SK-MEL-5 (cell line): Measurements from ENCODE around the gene SRGAP1. TPM values are rescaled to one million over a fixed set of nuclear protein-coding genes. Genes with fewer than 3 reads are reported as not detected.

Experiments used
- DNase-seq: peaks from one replicate; pipeline ENCODE4 v3.0.0-alpha.2; 2016; ENCODE audit warnings: low read depth, low spot score
- in situ Hi-C: cut with HindIII; loops from 2 replicates; pipeline ENCODE4 v1.10.0; 2016; ENCODE audit warnings: low sequenced_read_pairs, high pct_unique_total_duplicates, low pct_unique_long_range_greater_than_20kb
- polyA plus RNA-seq, 2 experiments: library from polyadenylated mRNA; depleted of rRNA; stranded (reverse); fragments of >200 nt; gene quantifications; 2 replicates each; pipeline ENCODE4 v1.2.3, GENCODE V29; 2015
- total RNA-seq: library from RNA; depleted of rRNA; stranded (reverse); fragments of >200 nt; shearing (Covaris generic); gene quantifications from 2 replicates; pipeline ENCODE4 v1.2.3, GENCODE V29; 2014; rRNA removed

The SRGAP1 gene
- 20.7 and 25.7 TPM in 2 replicates for total RNA-seq
- polyA plus RNA-seq (2015; cell fraction: cytosol; rRNA removed): 9.8 and 12.4 TPM in 2 replicates
- polyA plus RNA-seq (2015; cell fraction: nucleus; rRNA removed): 8.0 and 10.4 TPM in 2 replicates

- peak; percentile 73 for DNase-seq
- in situ Hi-C loops: no loop called here
These were observed at the start of gene SRGAP1 for GRCh38 chr12:63844391-63845341. TSS of gene SRGAP1 (plus strand) at chr12:63844700. CDS start at chr12:63844817, 117 bp downstream.

DNA sequence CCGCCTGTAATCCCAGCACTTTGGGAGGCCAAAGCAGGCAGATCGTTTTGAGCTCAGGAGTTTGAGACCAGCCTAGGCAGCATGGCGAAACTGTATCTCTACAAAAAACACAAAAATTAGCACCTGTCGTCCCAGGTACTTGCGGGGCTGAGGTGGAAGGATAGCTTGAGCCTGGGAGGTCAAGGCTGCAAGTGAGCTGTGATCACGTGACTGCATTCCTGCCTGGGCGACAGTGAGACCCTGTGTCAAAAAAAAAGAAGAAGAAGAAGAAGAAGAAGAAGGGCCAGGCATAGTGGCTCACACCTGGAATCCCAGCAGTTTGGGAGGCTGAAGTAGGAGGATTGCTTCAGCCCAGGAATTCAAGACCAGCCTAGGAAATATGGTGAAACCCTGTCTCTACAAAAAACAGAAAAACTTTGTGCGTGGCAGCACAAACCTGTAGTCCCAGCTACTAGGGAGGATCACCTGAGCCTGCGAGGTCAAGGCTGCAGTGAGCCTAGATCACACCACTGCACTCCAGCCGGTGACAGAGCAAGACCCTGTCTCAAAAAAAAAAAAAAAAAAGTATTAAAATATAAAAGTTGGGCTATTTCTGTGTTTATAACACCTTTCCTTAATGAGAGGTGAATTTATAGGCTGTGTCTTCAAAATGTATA is 49.3 kb upstream of the SRGAP1 start:
- in situ Hi-C loops: no loop called here
- no peak for DNase-seq

DNA sequence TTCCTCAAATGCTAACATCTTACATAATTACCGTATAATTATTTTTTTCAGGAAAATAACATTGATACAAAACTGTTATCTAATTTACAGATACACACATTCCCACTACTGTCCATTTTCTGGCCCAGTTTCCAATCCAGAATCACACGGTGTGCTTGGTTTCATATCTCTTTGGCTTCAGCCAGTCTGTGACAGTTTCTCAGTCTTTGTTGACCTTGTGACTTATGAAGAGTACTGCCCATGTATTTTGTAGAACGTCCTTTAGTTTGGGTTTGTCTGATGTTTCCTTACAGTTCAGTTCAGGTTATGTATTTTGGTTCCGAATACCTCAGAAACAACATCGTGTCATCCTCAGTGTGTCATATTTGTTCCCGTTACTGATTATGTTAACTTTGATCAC is 48.6 kb upstream of the SRGAP1 start:
- in situ Hi-C loops: no loop called here
- no peak for DNase-seq

DNA sequence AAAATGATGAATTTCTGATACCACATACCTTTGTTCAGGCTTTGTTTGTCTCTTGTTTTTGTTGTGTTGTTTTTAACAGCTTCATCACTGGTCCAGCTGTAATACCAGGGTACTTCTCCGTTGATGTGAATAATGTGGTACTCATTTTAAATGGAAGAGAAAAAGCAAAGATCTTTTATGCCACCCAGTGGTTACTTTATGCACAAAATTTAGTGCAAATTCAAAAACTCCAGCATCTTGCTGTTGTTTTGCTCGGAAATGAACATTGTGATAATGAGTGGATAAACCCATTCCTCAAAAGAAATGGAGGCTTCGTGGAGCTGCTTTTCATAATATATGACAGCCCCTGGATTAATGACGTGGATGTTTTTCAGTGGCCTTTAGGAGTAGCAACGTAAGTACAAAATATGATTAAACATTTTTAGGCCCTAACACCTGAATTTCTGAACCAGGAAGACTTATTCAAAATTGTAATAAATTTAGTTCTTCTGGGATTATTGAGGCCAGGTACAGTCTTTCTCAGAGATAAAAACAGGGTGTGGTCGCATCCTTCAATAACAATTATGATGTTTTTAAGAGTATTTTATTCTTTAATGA is 42.4 kb upstream of the SRGAP1 start:
- DNase-seq: peak; percentile 68
- in situ Hi-C loops: loop anchor here (25.0 kb wide), 2 partner anchors 390 to 460 kb away; no protein-coding TSS in a partner anchor

GRCh38 chr12:63804746-63805145 is 39.8 kb upstream of the SRGAP1 start:
- no peak for DNase-seq
- in situ Hi-C loops: loop anchor here (25.0 kb wide), 2 partner anchors 392 to 458 kb away; no protein-coding TSS in a partner anchor

DNA sequence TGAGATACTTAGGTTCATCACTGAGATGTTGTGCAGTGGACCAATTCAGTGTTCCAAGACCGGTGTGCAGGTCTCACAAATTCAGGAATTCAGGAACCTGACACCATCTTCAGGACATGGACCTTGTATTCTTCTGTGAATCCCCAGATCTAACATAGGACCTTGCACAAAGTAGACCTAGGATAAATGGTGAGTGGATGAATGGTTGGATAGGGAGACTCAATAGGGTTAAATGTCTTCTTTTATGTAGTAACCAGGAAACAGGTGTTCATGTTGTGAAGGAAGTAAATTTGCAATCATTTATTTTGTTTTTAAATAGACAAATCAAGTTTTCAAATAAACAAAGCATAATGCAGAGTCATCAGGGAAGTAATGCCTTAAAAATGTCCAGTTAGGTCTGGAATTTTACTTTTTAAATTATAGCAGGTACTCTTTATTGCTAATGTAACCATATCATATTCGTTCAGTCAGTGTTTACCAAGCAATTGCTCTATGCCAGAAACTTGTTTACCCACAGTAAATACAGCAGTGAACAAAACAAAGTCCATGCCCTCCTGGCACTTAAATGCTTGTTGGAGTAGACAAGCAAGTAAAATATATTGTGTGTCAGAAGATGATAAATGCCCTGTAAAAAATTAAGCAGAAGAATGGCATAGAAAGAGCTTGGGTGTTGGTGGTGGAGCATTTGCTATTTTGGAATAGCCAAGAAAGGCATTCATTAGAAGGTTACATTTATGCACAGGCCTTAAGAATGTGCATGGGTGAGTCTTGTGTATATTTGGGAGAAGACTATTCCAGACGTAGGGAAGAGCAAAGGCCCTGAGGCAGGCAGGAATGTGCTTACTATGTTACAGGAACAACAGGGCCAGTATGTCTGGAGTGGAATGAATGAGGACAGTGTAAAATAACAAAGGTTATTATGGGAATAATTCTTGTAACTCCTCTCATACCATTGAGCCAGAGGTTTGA is 38.5 kb upstream of the SRGAP1 start:
- peak; percentile 54 for DNase-seq
- in situ Hi-C loops: loop anchor here (25.0 kb wide), 2 partner anchors 394 to 456 kb away; no protein-coding TSS in a partner anchor

DNA sequence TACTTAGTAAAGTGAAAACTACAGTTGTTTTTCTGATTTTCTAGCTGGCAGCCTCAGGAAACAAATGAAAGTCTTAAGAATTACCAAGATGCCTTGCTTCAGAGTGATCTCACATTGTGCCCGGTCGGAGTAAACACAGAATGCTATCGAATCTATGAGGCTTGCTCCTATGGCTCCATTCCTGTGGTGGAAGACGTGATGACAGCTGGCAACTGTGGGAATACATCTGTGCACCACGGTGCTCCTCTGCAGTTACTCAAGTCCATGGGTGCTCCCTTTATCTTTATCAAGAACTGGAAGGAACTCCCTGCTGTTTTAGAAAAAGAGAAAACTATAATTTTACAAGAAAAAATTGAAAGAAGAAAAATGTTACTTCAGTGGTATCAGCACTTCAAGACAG is 35.9 kb upstream of the SRGAP1 start:
- no peak for DNase-seq
- in situ Hi-C loops: loop anchor here (25.0 kb wide), 2 partner anchors 396 to 454 kb away; no protein-coding TSS in a partner anchor

DNA sequence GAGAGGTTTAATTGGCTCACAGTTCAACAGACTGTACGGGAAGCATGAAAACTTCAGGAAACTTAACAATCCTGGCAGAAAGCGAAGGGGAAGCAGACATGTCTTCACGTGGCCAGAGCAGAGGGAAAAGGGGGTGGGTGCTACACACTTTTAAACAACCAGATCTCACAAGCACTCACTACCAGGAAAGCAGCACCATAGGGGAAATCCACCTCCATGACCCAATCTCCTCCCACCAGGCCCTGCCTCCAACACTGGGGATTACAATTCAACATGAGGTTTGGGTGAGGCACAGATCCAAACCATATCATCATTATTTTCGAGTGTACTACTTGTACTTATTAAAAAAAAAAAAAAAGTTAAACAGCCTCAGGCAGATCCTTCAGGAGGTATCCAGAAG is 34.9 kb upstream of the SRGAP1 start:
- no peak for DNase-seq
- in situ Hi-C loops: loop anchor here (25.0 kb wide), 2 partner anchors 397 to 453 kb away; no protein-coding TSS in a partner anchor

- DNase-seq: no peak
- in situ Hi-C loops: loop anchor here (25.0 kb wide), 2 partner anchors 399 to 451 kb away; no protein-coding TSS in a partner anchor
These were observed 33.2 kb upstream of the SRGAP1 start for GRCh38 chr12:63811334-63811733.

GRCh38 chr12:63811755-63812154 is 32.7 kb upstream of the SRGAP1 start:
- no peak for DNase-seq
- in situ Hi-C loops: loop anchor here (25.0 kb wide), 2 partner anchors 399 to 451 kb away; no protein-coding TSS in a partner anchor

GRCh38 chr12:63814146-63814772 is 30.2 kb upstream of the SRGAP1 start:
- in situ Hi-C loops: loop anchor here (25.0 kb wide), 2 partner anchors 402 to 448 kb away; no protein-coding TSS in a partner anchor
- no peak for DNase-seq

- in situ Hi-C loops: loop anchor here (25.0 kb wide), 2 partner anchors 403 to 447 kb away; no protein-coding TSS in a partner anchor
- DNase-seq: no peak
These were observed 29.0 kb upstream of the SRGAP1 start for GRCh38 chr12:63815482-63815852.

DNA sequence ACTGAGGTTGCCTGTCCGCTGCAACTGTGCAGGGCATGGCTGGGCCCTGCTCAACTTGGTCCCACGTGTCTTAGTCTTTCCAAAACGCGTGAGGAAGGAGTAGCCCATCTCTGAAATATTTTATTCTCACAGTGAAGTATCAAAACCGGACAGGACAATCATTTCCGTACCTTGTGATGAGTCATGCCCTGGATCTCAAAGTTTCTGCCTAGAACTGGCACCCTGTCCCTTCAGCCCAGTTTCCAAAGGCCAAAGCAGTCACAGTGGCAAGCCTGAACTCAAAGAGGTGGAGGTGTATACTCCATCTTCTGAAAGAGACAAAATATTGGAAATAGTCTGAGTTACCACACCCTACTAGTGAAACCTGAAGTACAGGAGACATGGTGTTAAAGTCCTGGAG is 28.5 kb upstream of the SRGAP1 start:
- no peak for DNase-seq
- in situ Hi-C loops: loop anchor here (25.0 kb wide), 2 partner anchors 404 to 446 kb away; no protein-coding TSS in a partner anchor

GRCh38 chr12:63820427-63820826 is 24.1 kb upstream of the SRGAP1 start:
- no peak for DNase-seq
- in situ Hi-C loops: loop anchor here (25.0 kb wide), 2 partner anchors 408 to 442 kb away; no protein-coding TSS in a partner anchor

- in situ Hi-C loops: loop anchor here (25.0 kb wide), 2 partner anchors 410 to 440 kb away; no protein-coding TSS in a partner anchor
- DNase-seq: no peak
These were observed 22.7 kb upstream of the SRGAP1 start for GRCh38 chr12:63821781-63822251.

GRCh38 chr12:63822352-63822751 is 22.1 kb upstream of the SRGAP1 start:
- in situ Hi-C loops: loop anchor here (25.0 kb wide), 2 partner anchors 410 to 440 kb away; no protein-coding TSS in a partner anchor

More at GRCh38 chr12:63822352-63822751, 22.1 kb upstream of the SRGAP1 start:
- DNase-seq: no peak
